Stimulated activated CD8-positive, alpha-beta memory T cell treated with anti-CD3 and anti-CD28 coated beads, Interleukin-7, amount 100 ng/mL, for 4 hours (primary cell): ENCODE results near the gene PKP4.

Source experiments
- DNase-seq, 2 donors: peaks; one replicate each; pipeline ENCODE4 v3.0.0-alpha.2; 2020; ENCODE audit warnings: low read depth in 2 of 2

Gene PKP4

DNA sequence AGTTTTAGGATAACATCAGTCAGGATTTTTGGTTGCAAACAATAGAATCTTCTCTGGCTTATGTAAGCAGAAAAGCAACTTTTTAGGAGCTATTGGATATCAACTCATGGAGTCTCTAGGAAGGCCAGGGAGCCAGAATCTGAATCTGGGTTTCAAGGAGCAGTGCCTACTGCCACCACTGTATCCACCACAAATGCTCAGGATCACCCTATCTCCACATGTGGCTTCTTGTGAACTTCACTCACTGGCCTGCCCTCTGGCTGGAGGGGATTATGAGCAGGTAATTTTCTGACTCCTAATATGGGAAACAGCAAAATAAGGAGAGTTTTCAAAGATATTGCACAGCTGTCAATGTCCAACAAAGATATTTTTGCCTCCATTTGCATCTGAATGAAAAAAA is 142.9 kb downstream of the PKP4 start:
- DNase-seq: no peak

DNA sequence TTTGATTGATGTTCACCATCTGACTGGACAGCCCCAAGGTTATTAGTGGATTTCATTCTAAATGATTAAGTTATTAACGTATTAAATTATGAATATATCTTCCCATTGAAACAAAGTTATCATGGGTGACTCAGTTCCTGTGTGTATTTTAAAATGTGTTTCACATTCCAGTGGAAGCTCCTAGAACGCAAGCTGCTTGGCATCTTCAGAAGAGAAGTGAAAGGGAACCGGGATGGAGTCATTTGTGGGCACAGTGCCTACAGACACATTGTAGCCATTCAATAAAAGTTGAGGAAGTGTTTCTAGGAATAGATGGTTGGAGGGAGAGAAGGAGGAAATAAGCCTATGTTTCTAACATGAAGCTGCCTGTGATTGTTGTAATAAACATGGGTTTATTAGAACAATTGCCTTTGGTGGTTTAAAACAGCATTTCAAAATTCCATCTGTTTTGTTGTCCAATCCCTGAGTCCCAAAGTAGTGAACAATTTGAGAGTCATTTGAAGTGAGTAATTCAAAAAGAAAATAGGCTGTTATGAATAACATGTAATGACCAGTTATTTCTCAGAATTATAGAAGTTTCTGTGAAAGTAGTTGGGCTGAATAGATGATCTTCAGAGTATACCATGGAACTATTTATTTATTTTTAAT is 143.5 kb downstream of the PKP4 start:
- DNase-seq: no peak

DNA sequence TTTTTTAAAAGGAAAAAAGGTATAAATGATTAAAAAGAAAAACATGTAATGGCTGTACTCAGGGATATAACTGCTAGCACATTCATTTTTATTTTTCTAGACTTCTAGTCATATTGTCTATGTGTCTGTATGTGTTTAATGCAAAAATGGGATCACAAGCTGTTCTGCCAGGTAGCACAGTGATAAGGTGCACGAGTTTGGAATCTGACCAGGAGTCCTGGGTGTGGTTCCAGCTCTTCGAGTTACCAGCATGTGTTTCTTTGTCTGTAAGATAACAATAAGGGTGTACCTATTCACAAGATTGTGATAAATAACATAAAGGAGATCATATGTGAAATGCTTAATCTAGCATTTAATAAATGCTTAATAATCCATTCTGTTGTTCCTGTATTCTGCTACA is 145.3 kb downstream of the PKP4 start:
- DNase-seq: no peak

DNA sequence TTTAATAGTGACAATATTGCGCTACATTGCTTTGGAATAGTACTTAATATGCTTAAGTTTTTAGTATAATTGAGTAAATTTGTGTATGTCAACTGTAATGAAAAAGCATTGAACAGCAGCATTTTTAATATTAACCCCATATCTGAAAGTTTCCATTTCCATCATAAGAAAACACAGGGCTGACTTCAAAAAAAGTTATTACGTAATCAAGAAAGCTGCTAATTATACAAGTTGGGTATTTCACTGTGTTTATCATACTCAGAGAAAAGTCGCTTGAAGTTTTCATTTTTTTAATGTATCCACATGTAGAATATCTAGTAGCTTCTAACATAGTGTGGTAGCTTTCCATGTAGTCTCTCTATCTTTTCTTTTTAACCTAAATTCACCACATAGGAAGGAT is 146.5 kb downstream of the PKP4 start:
- DNase-seq: no peak

DNA sequence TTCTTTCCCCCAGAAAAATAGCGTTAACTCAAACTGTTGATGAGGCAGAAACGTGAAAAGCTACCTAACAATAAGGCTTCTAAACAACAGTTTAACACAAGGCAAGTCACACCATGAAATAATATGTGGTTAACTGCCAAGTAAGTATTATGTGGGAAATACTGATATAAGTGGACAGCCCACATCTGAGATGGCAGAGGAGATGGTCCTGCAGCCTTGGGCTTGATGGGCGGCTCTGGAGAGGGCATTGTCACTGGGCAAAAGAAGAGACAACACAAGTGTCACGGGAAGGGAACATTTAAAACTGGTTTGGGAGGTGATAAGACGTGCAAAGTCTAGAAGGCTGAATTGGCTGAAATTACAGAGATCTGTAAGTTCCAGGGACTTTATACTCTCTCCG is 147.2 kb downstream of the PKP4 start:
- DNase-seq: no peak

DNA sequence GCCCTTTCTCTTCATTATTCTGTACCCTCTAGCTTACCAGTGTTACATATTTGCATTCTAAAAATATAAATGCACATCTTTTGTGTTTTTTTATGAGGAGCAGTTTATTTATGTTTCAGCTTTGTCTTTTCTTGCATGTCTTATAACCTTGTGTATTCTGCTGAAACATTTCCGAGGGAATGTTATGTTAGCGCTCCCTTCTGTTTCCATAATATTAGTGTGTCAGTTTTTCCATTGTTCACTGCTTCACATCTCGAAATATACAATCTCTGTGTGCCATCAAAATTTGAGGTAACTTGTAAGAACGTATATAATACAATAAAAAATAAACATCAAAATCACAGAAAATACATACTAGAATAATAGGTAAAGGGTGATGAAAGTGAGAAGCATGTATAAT is 153.3 kb downstream of the PKP4 start:
- no peak for DNase-seq

DNA sequence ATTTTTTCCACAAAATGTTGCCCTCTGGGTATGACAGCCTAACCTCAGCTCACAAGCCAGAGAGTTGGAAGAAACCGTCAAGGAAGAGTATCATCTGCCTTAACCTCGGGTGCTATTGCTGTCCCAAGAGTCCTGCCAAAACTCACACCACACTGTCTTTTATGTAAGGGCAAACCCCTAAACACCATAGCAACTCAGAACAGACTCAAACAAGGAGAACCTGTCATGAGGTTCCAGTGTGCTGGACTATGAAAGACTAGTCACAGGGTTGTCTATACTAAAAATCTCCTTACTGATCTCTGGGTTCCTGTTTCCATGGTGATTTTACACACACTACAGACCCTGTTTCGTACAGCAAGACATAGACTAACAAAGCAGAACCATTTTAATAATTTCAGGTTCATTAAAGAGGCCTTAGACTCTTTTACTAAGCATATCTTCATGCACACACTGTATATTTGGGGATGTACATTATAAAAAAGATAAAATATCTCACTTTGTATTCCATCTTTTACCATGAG is 159.8 kb downstream of the PKP4 start:
- DNase-seq: no peak

DNA sequence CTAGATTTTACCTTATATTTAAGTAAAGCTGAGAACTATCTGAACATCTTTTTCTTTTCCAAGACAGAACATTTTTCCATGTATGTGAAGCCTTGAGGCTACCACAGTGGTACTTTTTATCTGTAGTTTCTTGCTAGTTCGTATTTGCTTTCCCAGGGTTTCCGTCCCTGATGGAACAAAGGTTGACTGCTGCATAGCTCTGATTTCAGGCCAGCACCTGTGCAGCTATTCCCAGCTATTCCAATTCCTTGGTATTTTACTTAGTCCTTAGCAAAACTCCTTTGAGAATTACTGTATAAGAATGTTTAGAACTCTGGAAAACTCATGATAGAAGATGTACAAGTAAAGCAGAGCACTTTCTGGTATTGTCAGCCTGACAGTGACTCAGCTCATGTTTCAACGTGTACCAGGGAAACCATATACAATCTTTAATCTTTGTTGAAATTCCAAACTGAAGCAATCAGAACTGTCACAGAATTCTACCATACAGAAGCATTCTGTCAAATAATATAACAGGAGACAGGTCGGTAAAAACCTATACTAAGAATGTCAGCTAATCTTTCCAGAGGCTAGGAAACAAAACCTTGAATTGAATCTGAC is 162.2 kb downstream of the PKP4 start:
- DNase-seq: no peak

DNA sequence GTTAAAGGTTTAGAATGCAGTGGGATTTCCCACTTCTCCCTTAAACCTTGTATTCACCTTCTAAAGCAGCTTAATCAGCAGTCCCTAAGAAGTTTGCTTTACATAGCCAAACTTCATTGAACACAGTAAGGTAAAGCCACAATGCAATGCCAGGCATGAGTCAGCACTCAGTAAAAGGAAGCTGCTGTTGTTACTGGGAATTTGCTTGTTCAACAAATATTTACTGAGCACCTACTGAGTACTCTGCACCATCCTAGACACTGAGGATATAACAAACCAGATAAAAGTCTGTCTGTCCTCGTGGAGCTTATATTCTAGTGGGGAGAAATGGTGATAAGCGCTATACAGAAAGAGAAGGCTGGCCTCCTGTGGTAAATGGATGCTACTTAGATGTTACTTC is 162.7 kb downstream of the PKP4 start:
- no peak for DNase-seq

DNA sequence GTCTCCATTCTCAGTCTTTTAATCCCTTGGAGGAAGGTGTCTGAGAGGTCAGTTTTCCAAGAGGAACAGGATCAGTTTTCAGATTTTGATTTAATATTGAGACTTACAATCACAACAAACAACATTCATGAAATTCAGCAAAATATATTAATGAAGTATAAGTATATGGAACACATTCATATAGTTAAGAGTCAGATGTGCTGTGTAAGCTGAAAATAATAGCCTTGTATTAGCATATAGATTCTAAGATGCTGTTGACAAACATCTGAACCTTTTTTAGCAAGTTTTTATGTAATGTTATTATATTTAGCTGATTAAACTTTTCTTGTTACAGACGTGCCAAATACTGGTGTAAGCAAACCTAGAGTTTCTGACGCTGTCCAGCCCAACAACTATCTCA is 163.9 kb downstream of the PKP4 start:
- DNase-seq: no peak

DNA sequence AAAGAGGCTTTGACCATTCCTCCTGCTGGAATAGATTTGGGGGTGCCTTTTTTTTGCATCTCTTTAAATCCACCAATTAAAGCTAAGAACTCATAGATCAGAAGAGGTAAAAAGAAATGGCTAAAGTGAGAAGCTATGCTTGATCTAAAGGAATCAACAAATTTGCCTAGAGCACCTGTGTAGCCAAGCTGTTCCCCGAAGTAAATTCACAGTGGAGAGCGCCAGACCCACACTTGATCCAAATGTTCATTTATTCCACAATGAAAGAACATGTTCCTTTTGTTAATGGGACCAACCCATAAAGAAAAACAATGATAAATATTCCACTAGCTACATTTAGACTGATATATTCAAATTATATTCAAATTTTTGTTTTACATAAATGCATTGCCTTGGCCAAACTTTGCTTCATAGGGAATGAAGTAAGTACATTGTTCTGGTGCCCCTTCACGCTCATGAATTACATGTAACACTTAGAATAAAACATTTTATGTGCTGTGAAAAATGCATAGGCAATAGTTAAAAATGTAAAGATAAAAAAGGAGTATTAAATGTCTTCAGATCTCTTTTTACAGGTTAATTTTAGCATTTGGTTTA is 167.4 kb downstream of the PKP4 start:
- DNase-seq: no peak

DNA sequence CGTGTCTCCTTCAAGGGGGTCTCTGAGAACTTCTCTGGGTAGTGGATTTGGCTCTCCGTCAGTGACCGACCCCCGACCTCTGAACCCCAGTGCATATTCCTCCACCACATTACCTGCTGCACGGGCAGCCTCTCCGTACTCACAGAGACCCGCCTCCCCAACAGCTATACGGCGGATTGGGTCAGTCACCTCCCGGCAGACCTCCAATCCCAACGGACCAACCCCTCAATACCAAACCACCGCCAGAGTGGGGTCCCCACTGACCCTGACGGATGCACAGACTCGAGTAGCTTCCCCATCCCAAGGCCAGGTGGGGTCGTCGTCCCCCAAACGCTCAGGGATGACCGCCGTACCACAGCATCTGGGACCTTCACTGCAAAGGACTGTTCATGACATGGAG is 168.2 kb downstream of the PKP4 start:
- DNase-seq: no peak

DNA sequence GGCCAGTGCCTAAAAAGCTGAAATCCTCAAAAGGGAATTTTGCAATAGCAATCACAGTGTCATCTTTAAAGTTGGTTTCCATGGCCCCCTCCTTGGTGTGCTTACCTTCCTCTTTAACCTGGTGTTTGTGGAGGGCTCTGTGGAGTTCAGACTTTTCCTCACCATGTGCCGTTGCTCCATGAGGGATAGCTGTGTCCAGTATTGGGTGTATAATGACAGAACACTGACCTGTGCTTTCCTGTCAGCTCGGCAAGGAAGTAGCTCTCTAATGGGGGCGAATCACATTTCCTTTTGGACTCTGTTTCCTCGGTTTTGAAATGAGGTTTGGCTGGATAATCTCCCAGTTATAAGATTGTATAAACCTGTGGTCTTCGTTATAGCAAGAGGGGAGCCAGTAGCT is 172.4 kb downstream of the PKP4 start:
- no peak for DNase-seq

DNA sequence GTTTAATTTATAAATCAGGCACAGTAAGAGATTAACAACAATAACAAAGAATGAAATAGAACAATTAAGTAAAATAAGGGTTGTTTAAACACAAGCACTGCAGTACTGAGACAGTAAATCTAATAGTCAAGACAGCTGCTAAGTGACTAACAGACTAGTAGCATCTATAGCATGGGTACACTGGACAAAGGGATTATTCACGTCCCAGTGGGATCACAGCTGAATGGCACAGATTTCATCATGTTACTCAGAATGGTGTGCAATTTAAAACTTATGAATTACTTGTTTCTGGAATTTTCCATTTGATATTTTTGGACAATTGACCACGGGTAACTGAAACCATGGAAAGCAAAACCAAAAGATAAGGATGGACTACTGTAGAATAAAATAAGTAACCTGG is 176.5 kb downstream of the PKP4 start:
- DNase-seq: no peak

DNA sequence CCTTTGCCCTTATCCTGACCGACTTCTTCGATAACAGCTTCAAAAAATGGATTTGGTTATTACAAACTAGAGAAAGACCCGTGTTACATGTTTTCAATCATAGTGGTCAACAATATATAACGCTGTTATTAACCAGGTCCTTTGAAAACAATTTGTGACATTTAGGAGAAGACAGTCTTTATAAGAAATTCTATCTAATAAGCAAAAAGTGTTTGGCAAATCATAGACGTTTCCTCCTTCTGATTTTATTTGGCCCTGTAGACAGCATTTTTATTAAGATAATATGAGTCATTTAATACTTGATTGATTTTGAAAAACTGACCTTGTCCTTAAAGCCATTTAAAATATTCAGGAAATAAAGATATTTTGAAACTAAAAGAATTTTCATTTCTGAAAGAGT is 177.9 kb downstream of the PKP4 start:
- no peak for DNase-seq

DNA sequence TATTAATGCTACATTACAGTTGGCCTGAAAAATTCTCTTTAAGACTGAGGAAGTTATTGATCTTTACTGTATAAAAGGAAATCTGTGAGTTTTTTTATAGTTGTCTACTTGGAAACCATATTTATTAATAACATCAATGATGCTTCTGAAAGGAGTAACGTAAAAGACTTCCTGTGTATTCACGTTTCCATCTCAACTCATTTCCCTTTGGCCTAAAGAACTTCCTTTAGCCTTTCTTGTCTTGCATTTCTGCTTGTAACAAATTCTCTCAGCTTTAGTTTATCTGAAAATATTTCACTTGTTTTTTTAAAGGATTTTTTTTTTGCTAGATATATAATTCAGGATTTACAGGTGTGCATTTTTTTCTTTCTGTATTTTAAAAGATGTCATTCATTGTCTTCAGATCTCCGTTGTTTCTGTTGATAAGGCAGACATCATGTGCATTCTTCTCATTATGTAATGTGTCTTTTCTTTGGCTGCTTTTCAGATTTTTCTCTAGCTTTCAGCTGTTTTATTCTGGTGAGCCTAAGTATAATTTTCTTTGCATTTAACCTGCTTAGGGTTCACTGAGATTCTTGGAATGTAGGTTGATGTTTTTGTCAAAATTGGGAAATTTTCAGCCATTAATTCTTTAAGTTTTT is 179.3 kb downstream of the PKP4 start:
- no peak for DNase-seq

DNA sequence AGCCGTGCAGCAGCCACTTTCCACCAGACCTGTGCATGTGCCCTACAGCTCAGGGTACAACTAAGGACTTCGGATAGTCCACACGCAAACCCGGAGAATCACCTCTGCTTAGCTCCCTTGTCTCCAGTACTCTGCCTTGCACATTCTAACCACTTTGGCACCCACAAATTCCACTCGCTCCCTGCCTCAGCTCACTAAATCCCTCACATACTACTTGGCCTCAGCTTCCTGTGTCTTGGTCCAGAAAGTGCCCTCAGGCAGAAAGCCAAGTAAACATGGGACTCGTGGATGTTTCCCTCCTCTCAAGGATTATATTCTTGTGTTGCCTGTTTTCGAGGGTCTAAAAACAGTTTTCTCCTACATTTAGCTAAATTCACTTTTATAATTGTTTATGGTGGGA is 180.6 kb downstream of the PKP4 start:
- DNase-seq: no peak

DNA sequence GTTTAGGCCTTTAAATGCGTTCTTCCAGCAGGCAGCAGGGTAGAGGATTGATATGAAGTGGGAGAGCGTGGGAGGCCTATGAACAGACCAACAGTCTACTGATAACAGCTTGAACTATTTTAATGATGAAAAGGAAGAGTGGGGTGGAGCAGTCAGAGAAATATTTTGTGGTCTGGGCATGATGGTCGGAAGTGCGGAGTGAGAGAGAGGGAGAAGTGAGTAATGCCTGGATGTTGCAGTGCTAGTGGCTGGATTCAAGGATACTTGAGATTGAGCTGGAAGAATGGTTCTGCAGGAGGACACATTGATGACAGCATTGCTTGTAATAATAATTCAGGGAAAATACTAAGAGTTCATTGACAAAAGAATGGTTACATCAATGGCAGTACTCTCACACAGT is 187.4 kb downstream of the PKP4 start:
- no peak for DNase-seq

DNA sequence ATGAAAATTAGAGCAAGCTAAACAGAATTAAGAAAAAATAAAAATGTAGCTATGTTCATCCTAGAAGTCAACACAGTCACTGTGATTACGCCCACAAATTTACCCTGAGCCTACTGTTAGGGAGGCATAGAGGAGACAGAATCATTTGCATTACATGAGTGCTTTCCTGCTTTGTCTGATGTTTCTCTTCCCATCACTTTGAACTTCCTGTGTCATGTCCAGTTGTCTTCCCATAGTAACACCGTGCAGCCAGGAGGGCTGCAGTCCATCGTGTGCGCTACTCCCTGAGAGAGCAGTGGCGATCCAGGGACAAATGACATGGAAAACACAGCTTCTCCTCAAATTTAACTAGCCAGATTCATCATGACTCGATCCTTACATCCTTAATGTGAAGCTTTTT is 188.5 kb downstream of the PKP4 start:
- DNase-seq: no peak

DNA sequence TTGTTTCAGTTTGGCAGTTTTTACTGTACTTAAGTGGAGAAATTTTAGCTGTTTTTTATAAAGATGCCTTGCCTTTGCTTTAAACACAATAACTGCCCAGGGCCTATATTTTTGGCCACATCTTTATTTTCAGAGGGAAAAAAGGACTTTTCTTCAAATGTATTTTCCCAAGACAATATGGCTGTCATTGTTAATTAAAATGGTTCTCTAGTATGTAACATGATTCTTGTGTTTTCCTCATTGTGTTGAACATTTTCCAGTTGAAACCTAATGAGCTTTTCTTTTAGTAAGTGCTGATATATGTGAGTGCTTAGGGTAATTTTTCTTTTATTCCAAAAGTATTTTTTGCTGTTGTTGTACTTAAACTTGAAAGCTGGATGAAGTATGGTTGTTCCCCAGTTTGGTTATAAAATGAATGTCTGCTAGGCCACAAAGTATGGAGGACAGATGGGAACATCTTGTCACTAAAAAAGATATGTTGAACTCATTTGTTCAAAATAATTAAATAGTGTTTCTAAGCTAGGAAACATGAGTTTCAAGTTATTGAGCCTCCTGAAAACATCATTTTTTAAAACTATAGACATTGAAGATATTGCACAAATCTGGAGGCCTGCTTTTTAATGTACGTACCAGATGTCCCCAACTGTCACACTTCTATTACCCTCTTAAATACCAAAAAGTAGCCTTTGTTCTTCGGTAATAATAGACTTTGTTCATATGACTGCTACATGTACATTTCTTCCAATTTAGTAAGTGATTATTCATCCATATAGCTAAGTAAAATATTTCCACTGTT is 190.9 kb downstream of the PKP4 start:
- no peak for DNase-seq

DNA sequence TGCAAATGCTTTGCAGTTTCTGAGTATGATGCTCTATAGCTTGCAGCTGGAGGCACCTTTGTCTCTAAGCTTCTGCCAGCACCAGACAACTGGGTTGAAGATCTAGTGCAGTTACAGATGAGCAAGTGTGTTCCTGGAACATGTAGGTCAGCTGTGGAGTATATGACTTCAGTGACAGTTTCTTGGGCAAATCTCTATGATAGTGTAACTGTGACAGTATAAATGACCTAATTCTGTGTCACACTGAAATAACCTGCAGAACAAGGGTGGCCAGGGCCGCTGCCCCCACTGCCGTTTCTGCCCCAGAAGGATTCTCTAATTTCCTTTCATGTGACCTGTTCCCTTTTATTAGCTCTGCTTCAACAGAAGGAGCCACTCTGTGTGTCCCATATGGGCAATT is 193.1 kb downstream of the PKP4 start:
- DNase-seq: no peak

DNA sequence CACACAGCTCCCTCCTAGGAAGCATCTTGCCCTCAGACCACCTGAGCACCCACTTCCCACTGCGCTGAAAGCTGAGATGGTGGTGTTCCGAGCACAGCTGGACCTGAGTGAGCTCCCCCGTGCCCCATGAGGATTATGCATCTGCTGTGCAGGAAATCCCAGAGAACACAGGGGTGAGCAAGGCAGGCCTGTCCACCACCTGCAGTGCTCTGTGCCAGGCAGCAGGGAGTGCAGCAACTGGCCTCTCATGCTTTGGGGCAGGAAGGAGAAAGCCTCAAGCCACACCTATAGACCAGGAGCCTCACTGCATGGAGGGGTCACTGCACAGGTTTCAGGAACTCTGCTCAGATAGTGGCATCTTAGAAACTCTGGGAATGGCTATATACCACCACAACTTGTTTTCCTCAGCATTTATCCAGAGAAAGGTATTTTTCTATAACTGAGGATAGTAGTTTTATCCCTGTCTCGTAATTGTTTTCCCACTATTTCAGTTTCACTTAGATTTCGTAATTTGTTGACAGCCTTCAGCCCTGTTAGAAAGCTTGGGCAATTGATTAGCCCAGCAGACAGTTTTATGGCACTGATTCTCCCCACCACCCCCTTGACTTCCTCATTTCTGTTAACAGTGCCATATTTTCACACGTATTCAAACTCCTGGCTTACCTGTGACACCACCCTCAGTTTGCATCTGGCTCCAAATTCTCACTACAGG is 194.1 kb downstream of the PKP4 start:
- DNase-seq: no peak
